OCI-LY1 (cell line): Measurements from ENCODE around the gene TRPM4.
A peak's percentile ranks its signal among the peaks of the same experiment; 100 is the strongest.

Experiments
- H2AFZ ChIP-seq: fragments of 200-600 bp; sonication (generic), shearing (Covaris generic); 2 replicates; pipeline ENCODE4 v1.6.0; 2014; ENCODE audit warnings: antibody characterized with exemption, mild to moderate bottlenecking, low read length
- H3F3A ChIP-seq: fragments of 200-600 bp; sonication (generic), shearing (Covaris generic); 2 replicates; pipeline ENCODE4 v1.6.0; 2014; ENCODE audit warnings: mild to moderate bottlenecking, antibody characterized with exemption, low read length, moderate library complexity; ENCODE audit not compliant: insufficient read depth
- H3K27ac ChIP-seq: fragments of 200-600 bp; sonication (generic); 2 replicates; pipeline ENCODE4 v1.5.1; 2014; ENCODE audit warnings: low read length, mixed run types, mild to moderate bottlenecking, low read depth; ENCODE audit not compliant: poor library complexity, severe bottlenecking
- H3K27me3 ChIP-seq: fragments of 200-600 bp; sonication (generic); 2 replicates; pipeline ENCODE4 v1.6.0; 2014; ENCODE audit warnings: antibody characterized with exemption, mild to moderate bottlenecking, low read length, moderate library complexity; ENCODE audit not compliant: insufficient read depth
- H3K36me3 ChIP-seq: fragments of 200-600 bp; sonication (generic); 2 replicates; pipeline ENCODE4 v1.6.1; 2014; ENCODE audit warnings: mild to moderate bottlenecking, antibody characterized with exemption, low read length, moderate library complexity, mixed read lengths; ENCODE audit not compliant: insufficient read depth
- H3K4me1 ChIP-seq: fragments of 200-600 bp; sonication (generic); 2 replicates; pipeline ENCODE4 v1.5.1; 2014; ENCODE audit warnings: mild to moderate bottlenecking, low read length, moderate library complexity; ENCODE audit not compliant: insufficient read depth, severe bottlenecking
- H3K4me2 ChIP-seq: fragments of 200-600 bp; sonication (generic), shearing (Covaris generic); 2 replicates; pipeline ENCODE4 v1.6.1; 2014; ENCODE audit warnings: low read length
- H3K4me3 ChIP-seq: fragments of 200-600 bp; sonication (generic); 2 replicates; pipeline ENCODE4 v1.5.1; 2014; ENCODE audit warnings: low read length, low read depth, mild to moderate bottlenecking, mixed read lengths; ENCODE audit not compliant: poor library complexity, severe bottlenecking
- H3K79me2 ChIP-seq: fragments of 200-600 bp; shearing (Covaris generic); 2 replicates; pipeline ENCODE4 v1.6.1; 2016; ENCODE audit warnings: mixed run types, low read length, mixed read lengths; ENCODE audit not compliant: insufficient read depth
- H3K9ac ChIP-seq: fragments of 200-600 bp; sonication (generic), shearing (Covaris generic); 2 replicates; pipeline ENCODE4 v1.6.1; 2014; ENCODE audit warnings: mild to moderate bottlenecking, low read length, mixed read lengths
- H3K9me2 ChIP-seq: fragments of 200-600 bp; sonication (generic), shearing (Covaris generic); 2 replicates; pipeline ENCODE4 v1.6.1; 2014; ENCODE audit warnings: low read depth, mild to moderate bottlenecking, low read length, mixed read lengths
- H3K9me3 ChIP-seq: fragments of 200-600 bp; shearing (Covaris generic); 2 replicates; pipeline ENCODE4 v1.6.1; 2014; ENCODE audit warnings: low read length, mixed read lengths
- H4K20me1 ChIP-seq: fragments of 200-600 bp; sonication (generic), shearing (Covaris generic); 2 replicates; pipeline ENCODE4 v1.6.0; 2016; ENCODE audit warnings: mild to moderate bottlenecking, low read length; ENCODE audit not compliant: insufficient read depth
- CTCF ChIP-seq: fragments of 200-600 bp; sonication (generic), shearing (Covaris generic); IDR thresholded peaks from 2 replicates; pipeline ENCODE4 v1.5.1; 2017; ENCODE audit warnings: mild to moderate bottlenecking, antibody characterized with exemption, low read length, moderate library complexity, mixed read lengths
- EZH2 ChIP-seq: fragments of 200-600 bp; sonication (generic), shearing (Covaris generic); IDR thresholded peaks from 2 replicates; pipeline ENCODE4 v1.8.0; 2017; ENCODE audit warnings: borderline replicate concordance, mixed run types, mild to moderate bottlenecking, antibody characterized with exemption, low read length, moderate library complexity, mixed read lengths

The TRPM4 gene

GRCh38 chr19:49150106-49150943, 7.3 kb upstream of the TRPM4 start:
- Histone ChIP-seq H3K4me3 (peak overlapping the region; percentile 89), H3K79me2 (no peaks in the 10 kb centered on the region), H2AFZ (0 out of 2 replicates have a peak overlapping the region, but pooled peaks have one; percentile 32), H3K9me2 (no peaks in the 10 kb centered on the region), H4K20me1 (no peaks in the 10 kb centered on the region), H3K4me2 (peak overlapping the region; percentile 100), H3K4me1 (peaks cover 36% of the 10 kb centered on the region), H3K27me3 (no peaks in the 10 kb centered on the region; the same call in 1 of the 2 replicates), H3F3A (no peaks in the 10 kb centered on the region), H3K9ac (peak overlapping the region; percentile 90), H3K9me3 (no peaks in the 10 kb centered on the region), H3K36me3 (no peaks in the 10 kb centered on the region), H3K27ac (no peak overlapping the region)
- TF ChIP-seq EZH2 (no peak), CTCF (no peak; the same call in 1 of the 2 replicates)

GRCh38 chr19:49150944-49151243, 6.7 kb upstream of the TRPM4 start:
- Histone ChIP-seq H3K27ac (no peak overlapping the region), H3K4me3 (peak overlapping the region; percentile 89), H3K9me2 (no peaks in the 10 kb centered on the region), H3K4me2 (peak overlapping the region; percentile 100), H3K36me3 (no peaks in the 10 kb centered on the region), H3K4me1 (peaks cover 31% of the 10 kb centered on the region), H3F3A (no peaks in the 10 kb centered on the region), H3K27me3 (no peaks in the 10 kb centered on the region; the same call in 1 of the 2 replicates), H4K20me1 (no peaks in the 10 kb centered on the region), H2AFZ (no peak overlapping the region), H3K79me2 (no peaks in the 10 kb centered on the region), H3K9me3 (no peaks in the 10 kb centered on the region), H3K9ac (peak overlapping the region; percentile 90)
- TF ChIP-seq EZH2 (no peak), CTCF (no peak)

GRCh38 chr19:49151267-49152118, 6.1 kb upstream of the TRPM4 start:
- Histone ChIP-seq H2AFZ (no peak overlapping the region), H3K9ac (no peak overlapping the region), H3K4me3 (peak overlapping the region; percentile 89), H3K36me3 (no peaks in the 10 kb centered on the region), H3F3A (no peaks in the 10 kb centered on the region), H3K4me1 (peaks cover 25% of the 10 kb centered on the region), H3K27ac (no peak overlapping the region), H4K20me1 (no peaks in the 10 kb centered on the region), H3K9me2 (no peaks in the 10 kb centered on the region), H3K9me3 (no peaks in the 10 kb centered on the region), H3K79me2 (no peaks in the 10 kb centered on the region), H3K27me3 (no peaks in the 10 kb centered on the region; the same call in 1 of the 2 replicates), H3K4me2 (peak overlapping the region; percentile 100; the same call in 1 of the 2 replicates)
- no peak for TF ChIP-seq EZH2
- TF ChIP-seq CTCF, result no peak
